ENCODE data around the gene UGGT2. TPM values are rescaled to one million over a fixed set of nuclear protein-coding genes. Genes with fewer than 3 reads are reported as not detected.
"Not testable (repeated sequence)": the region's sequence is repeated elsewhere in the genome, so short reads cannot be mapped to it uniquely, and the experiment has no call there.

Gene UGGT2
- polyA plus RNA-seq, 5 donors, result 29.7 to 56.2 (median 45.1) TPM

DNA sequence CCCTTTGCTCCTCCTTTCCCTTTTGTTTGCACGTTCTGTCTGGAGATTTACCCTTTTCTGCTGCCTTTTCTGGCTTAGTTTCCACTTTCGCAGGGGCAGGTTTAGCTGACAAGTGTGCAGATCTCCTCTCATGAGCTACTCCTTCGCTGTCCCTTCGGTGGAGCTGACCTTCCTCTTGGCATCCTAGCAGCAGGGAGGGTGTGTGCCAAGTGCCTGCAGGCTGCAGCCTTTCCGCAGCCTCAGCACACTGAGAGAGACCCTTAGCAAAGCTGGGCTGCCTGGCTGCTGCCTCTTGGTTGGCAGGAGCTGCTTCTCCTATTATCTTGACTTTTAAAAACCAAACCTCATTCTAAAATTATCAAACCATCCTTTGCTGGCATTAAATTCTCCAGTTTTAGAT is 243.8 kb downstream of the UGGT2 start:
- DNase-seq, result no peak

DNA sequence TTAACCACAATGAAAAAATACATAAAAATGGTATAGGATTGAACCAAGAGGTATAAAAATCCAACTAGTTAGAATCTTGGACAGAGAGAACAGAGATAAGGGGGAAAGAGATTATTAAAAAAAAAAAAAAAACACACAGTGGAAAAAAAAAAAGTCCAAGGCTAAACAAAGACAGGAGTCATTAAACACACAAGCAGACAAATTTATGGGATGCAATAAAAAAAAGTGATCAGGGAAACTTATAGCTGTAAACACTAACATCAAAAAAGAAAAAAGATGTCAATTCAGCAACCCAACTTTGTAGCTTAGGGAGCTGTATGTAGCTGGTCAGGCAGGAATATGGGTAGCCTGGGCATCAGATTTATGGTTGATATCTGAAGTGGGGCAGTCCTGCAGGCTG is 247.3 kb downstream of the UGGT2 start:
- no peak for DNase-seq

DNA sequence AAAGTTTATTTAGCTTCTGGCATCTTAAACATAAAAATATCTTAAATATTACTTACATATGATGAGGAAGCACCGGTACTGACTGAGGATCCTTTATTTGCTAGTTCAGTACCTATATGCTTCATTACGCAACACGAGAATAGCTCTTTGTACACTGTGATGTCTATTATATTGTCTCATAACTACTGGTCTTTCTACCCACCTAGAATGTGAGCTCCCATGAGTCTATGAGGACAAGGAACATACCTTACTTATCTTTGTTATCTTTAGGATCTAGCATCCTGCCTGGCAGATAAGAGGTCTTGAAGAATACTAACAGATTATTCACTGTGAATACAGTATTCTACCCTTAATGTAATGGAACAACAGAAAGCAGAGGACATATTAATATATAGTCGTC is 251.4 kb downstream of the UGGT2 start:
- DNase-seq, result no peak

DNA sequence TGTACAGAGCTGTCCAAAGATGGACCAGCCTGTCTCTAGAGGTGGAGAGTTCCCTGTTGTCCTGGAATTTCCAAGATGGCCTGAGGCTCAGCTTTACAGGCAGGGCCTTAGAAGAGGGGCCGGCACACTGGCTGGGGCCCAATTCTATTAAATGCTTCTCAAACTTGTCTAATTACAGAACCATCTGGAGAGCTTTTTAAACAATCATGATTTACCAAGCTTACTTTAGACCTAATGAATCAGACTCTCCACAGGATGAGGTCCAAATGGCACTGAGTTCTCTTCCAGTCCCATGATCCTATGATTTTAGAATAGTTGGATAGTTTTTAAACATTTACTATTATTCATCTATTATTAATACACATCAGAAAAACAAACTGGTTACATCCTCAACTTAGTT is 252.8 kb downstream of the UGGT2 start:
- peak in 1 of 2 donors; percentile 11 for DNase-seq

DNA sequence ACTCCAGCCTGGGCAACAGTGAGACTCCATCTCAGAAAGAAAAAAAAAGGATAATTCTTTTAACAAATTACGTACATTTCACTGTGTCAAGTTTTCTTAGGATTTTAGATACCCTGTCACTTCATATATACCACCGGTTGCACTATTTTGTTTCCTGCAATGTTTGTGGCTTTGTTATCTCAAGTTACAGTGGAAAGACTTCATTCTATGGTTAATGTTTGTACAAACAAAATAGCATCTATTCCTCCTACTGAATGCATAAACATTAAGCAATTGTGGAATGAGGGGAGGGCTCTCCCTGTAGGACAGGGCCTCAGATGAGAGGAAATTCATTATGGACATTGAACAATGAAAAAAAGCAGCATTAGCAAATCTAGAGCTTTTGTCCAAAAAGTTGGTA is 256.2 kb downstream of the UGGT2 start:
- no peak for DNase-seq

DNA sequence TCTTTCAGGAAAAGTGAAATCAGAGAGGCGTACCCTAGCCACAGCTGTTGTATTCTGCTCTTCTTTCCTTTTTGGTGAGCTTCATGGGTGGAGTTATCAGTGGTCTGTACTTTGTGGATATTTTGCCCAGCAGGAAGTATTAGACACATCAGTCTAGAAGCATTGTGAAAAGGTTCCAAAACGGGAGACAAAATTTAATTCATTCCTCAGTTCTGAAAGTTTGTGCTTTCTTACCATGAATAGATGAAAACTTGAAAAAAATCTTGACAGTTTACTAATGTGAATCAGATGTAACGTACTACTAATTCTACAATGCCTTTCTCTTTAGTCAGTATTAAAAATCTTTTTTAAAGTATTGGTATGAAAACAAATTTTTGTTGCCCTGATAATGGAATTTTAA is 259.4 kb downstream of the UGGT2 start:
- no peak for DNase-seq

DNA sequence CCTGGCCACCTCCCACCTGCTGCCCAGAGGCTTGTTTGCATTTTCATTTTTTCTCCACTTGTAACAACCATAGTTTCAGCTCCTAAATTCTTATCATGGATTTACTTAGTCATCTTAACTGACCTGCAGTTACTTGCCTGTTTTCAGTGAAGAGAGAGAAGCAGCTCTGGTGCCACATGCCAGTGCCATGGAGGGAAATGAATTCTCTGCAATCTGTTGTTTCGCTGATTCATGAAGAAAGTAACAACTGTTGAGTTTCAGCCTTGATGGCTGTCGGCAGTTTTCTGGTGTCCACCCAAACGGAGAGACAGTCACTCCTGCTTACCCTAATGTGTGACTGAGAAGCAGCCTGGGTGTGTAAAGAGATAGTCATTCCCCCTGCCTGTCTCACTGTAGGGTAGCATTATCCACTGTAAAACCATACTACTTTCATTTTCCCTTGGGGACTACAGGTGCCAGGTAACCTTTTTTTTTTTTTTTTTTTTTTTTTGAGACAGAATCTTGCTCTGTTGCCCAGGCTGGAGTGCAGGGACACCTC is 260.1 kb downstream of the UGGT2 start:
- DNase-seq, result no peak

DNA sequence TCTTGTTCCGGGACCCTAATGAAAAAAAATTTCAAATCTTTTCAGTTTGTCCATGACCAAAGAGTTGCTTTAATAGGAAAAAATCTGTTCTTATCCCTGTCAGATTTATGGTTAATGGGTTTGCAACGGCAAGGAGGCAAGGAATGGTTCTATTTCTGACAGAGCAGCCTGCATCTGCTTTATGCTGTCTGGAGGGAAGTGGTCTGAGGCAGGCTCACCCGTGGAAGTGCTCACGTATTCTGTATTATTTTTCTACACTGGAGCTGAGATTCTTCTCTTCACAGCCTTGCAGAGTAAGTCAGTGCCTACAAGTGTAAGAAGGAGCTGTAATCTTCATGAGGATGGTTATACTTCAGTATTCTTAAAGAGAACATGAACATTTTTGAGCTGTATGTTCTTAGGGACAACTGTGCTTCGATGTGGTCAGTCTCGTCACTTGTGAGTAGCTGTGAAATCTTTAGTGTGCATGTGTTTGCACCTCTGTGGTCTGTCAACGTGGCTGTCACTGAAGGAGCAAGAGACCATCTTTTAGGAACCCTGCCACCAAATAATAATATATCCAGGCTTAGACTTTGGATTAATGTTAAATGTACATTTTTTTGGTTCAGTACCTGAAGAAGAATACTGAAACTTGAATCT is 262.0 kb downstream of the UGGT2 start:
- no peak for DNase-seq

DNA sequence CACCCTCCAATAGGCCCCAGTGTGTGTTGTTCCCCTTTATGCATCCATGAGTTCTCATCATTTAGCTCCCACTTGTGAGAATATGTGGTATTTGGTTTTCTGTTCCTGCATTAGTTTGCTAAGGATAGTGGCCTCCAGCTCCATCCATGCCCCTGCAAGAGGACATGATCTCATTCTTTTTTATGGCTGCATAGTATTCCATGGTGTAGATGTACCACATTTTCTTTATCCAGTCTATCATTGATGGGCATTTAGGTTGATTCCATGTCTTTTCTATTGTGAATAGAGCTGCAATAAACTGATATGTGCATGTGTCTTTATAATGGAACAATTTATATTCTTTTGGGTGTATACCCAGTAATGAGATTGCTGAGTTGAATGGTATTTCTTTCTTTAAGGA is 263.9 kb downstream of the UGGT2 start:
- not testable (repeated sequence) for DNase-seq

DNA sequence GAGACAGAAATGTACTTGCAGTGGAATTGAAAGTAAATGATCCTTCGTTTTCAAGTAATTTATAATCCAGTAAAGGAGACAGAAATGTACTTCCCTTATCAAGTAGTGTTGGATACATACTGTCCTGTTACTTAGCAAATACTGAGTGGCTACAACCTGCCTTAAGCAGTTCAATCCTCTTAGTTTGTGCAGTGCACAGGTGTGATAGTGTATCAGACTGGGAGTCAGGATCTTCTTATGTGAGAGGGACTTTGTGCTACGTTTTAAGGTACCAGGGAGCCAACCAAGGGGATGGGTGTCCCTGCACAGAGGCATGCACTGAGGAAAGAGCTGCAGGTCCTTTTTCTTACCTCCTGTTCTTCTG is 265.1 kb downstream of the UGGT2 start:
- DNase-seq, result no peak

DNA sequence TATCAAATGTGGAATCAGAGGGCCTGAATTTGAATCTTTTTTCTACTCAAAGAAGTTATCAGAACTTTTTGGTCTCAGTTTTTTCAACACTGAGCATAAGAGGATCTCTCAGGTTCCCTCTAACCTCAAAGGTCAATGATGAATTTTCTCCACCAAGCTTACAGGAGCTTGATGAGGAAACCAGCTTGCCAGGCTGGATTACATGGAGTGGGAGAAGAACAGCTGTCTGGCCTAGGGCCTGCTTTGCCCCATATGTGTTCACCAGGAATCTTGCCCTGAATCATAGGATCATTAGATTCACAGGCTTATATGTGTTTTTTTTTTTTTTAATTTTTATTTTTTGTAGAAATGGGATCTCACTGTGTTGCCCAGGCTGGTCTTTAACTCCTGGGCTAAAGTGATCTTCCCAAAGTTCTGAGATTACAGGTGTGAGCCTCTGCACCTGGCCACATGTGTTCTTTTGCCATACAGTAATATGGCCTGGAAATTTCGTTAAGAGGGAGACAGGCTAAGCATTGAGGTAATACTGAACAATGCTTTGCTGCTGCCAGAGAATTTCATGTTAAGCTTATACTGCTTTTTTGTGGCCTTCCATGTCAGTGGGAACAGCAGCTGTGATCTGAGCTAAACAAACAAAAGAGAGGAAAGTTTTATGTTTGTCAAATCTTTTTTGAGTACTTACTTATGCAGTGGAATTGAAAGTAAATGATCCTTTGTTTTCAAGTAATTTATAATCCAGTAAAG is 265.7 kb downstream of the UGGT2 start:
- DNase-seq, result no peak

DNA sequence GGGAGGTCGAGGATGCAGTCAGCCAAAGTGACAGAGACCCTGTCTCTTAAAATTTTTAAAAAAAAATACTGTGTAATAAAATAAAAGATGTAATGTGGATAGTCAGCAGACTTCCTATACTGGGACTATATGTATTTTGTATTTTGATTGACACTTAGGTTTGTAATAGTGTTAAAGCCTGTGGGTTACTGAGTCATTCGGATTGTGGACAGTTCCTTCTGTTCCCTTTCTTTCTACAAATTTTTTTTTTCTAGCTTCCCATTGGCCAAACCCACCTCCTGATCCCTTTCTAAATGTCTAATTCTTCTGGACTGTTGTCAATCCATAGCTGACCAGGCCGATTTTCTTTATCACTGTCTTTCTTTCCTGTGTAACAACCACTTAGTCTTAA is 268.3 kb downstream of the UGGT2 start:
- DNase-seq, result no peak

DNA sequence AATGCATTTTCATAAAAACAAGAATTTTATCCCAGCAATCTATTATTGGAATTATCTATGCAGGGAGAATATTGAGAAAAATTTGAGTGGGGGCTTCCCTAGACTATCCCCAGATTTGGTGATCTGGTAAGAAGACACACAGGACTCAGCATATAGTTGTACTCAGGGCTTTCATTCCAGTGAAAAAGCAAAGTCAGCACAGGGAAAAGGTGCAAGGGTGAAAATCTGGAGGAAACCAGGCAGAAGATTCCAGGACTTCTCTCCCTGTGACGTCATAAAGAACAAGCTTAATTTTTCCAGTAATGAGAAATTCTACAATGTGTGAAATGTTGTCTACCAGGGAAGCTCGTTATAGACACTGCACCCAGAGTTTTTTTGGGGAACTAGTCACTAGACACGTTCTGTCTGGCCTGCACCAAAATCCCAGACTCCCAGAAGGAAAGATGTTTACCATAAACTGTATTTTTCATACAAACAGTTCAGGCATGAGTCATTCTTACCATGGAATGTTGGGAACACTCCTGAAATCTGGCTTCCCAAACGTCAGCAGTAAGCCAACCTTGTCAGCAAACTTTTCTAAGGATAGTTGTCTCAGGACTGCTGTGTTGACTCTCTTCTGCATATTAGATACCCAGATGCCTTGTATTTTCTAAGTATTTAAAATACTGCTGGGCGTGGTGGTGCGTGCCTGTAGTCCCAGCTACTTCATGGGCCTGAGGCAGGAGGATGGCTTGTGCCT is 268.9 kb downstream of the UGGT2 start:
- no peak for DNase-seq

DNA sequence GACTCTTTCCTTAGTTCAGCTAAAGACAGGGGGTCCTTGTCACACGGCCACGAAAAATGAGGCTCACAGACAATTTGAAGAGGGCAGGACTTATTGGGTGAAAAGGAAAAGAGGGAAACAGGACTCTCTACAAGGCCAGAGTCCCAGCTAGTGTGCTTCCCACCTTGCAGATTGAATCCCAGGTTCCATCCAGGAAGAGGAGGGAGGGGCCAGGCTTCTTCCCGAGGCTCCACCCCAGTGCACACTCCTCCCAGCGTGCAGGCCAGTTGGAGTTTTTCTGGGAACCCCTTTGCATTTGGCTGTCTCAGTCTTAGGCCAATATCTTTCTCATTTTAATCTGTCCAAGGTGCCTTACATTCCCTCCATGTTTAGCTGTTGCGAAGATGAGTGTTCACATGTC is 269.5 kb downstream of the UGGT2 start:
- no peak for DNase-seq

DNA sequence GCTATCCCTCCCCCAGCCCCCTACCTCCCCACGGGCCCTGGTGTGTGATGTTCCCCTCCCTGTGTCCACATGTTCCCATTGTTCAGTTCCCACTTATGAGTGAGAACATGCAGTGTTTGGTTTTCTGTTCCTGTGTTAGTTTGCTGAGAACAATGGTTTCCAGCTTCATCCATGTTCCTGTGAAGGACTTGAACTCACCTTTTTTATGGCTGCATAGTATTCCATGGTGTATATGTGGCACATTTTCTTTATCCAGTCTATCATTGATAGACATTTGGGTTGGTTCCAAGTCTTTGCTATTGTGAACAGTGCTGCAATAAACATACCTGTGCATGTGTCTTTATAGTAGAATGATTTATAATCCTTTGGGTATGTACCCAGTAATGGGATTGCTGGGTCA is 271.3 kb downstream of the UGGT2 start:
- not testable (repeated sequence) for DNase-seq

DNA sequence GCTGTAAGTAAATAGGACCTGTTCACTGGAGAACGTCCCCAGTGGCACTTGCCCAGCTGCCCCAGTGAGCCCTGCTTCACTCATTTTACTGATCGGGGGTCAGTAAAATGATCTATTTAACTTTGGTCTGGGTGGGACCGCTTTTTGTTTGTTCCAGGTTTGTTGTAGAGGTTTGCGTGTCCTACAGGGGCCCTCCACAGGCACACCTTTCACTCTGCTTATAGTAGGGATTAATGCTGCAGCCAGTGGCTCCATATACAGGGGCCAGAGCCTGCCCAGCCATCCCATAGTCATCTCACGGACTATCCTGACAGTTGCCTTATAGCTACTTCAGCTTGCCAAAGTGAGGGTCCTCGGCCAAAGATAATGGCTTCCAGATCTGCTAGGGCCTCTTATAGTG is 272.2 kb downstream of the UGGT2 start:
- DNase-seq, result no peak

DNA sequence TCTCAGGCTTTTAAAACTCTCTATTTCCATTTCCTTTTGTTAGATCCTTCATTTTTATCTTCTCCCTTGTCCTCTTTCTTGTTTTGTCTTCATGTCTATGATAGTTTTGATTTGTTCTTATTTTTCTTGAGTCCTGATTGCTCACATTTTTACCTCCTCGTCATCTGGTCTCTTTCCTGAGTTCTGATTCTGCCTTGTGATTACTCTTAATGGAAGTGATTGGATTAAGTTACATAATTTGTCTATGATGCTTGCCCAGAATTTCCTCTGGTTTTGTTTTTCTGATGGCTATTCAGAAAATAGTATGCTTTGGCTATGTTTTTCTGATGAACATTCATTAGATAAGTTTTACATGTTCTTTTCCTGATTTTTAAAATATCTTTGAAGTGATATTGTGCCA is 273.7 kb downstream of the UGGT2 start:
- DNase-seq, result no peak

DNA sequence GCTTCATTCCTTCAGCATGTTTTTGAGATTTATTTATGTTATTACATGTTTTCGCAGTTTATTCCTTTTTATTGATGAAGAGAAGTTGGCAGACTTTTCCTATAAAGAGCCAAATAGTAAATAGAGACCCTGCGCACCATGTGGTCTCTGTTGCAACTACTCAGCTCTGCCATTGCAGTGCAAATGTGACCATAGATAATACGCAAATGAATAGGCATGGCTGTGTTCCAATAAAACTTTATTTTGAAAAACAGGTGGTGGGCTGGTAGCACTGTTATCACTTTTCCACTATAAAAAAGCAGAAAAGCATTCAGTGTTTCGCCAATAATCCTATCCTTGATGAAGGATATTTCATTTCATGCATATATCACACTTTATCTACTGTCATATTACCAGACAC is 281.3 kb downstream of the UGGT2 start:
- peak; percentile 43 to 58 for DNase-seq

DNA sequence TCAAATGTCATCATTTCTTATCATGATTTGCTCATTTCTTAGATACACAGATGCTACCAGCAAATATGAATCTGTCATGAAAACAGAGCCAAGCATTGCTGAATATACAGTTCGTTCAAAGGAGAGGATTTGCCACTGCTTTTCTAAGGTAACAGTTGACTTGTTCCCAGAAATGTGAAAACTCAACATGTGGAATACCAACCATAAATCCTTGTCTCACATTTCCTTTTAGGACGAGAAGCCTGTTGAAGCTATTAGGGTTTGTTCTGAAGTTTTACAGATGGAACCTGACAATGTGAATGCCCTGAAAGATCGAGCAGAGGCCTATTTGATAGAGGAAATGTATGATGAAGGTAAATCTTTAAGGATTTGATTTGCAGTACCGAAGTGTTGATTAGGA is 289.6 kb downstream of the UGGT2 start:
- DNase-seq, result no peak

DNA sequence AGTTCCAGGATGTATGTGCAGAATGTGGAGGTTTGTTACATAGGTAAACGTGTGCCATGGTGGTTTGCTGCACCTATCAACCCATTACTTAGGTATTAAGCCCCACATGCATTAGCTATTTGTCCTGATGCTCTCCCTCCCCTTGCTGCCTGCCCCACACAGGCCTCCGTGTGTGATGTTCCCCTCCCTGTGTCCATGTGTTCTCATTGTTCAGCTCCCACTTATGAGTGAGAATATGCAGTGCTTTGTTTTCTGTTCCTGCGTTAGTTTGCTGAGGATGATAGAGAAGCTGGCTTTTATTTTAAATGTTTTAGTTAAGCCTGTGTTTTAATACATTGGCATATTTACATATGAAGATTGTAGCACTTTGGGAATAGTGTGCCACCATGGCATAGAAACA is 290.6 kb downstream of the UGGT2 start:
- DNase-seq, result not testable (repeated sequence)

DNA sequence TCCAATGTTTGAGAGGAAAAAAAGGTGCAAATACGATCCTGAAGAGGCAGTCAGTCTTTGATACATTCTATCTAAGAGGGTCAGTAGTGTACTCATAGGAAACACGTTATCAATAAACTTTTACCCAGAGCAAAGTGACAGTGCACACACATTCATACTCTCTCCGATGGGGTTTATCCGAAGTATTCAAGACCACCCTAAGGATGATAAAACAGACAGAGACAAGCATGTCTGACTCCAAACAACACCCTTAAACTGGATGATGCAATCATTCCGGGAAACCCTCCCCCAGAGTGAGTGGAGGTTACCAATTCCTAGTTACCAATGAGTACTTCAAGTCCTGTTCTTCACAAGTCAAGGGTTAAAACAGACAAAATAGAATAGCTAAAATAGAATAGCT is 297.1 kb downstream of the UGGT2 start:
- DNase-seq, result no peak

DNA sequence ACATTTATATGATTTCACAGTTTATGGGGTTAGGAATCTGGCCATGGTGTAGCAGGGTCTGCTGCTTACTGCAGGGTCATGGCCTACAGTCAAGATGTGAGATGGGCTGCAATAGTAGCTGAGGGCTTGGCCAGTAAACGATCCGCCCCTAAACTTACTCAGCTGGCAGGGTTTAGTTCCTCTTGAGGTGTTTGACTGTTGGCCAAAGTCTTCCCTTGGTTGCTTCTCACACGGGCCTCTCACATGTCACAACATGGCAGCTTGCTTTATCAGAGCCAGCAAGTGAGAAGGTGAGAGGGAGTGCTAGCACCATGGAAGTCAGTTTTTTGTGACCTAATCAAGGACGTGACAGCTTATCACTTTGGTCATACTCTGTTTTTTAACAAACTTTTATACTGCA is 299.1 kb downstream of the UGGT2 start:
- no peak for DNase-seq

DNA sequence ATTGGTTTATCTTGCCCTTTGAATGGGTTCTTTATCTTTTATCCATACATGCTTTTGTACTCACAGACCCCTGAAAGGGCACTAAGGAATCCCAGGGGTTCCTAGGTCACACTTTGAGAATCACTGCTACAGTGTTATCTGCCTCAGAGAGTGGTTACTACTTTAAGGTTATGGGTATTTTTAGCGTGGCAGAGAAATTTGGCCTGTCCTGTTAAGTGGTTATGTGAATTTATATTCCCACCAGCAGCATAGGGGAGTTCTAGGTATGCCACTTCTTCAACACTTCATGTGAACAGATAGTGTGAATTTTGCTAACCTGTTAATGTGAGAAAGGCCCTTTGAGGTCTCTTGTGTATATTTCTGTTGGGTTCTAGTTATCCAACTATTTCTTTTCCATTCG is 300.5 kb downstream of the UGGT2 start:
- DNase-seq, result no peak

Measured in right lung (tissue), 5 donors.